GM19099 (cell line): ENCODE measurements around the gene CLASP1.

ENCODE experiments used
- POLR2A ChIP-seq: IDR thresholded peaks from 3 replicates; pipeline ENCODE4 v1.6.1; 2011; ENCODE audit warnings: low read depth; ENCODE audit not compliant: insufficient read length; ENCODE audit errors: extremely low read depth

CLASP1 gene

GRCh38 chr2:121640380-121641316, 8.6 kb downstream of the CLASP1 start:
- TF ChIP-seq POLR2A: no peak

- no peak for TF ChIP-seq POLR2A
Measured at GRCh38 chr2:121638333-121638732, 10.9 kb downstream of the CLASP1 start.

- TF ChIP-seq POLR2A: no peak
Measured at GRCh38 chr2:121635371-121635770, 13.9 kb downstream of the CLASP1 start.

GRCh38 chr2:121634354-121635307, 14.6 kb downstream of the CLASP1 start:
- TF ChIP-seq POLR2A: no peak

- TF ChIP-seq POLR2A: no peak
Measured at GRCh38 chr2:121633463-121633862, 15.8 kb downstream of the CLASP1 start.

GRCh38 chr2:121627525-121628050, 21.7 kb downstream of the CLASP1 start:
- no peak for TF ChIP-seq POLR2A

- no peak for TF ChIP-seq POLR2A
Measured at GRCh38 chr2:121626777-121627524, 22.3 kb downstream of the CLASP1 start.

- no peak for TF ChIP-seq POLR2A
Measured at GRCh38 chr2:121625953-121626352, 23.3 kb downstream of the CLASP1 start.

GRCh38 chr2:121617042-121617599, 32.1 kb downstream of the CLASP1 start:
- no peak for TF ChIP-seq POLR2A

GRCh38 chr2:121613774-121614173, 35.5 kb downstream of the CLASP1 start:
- no peak for TF ChIP-seq POLR2A

- no peak for TF ChIP-seq POLR2A
Measured at GRCh38 chr2:121613152-121613551, 36.1 kb downstream of the CLASP1 start.

GRCh38 chr2:121611730-121612705, 37.2 kb downstream of the CLASP1 start:
- no peak for TF ChIP-seq POLR2A

GRCh38 chr2:121608967-121609366, 40.3 kb downstream of the CLASP1 start:
- no peak for TF ChIP-seq POLR2A
